HepG2 (cell line): Measurements from ENCODE around the gene COX6A2. TPM values are rescaled to one million over a fixed set of nuclear protein-coding genes. Genes with fewer than 3 reads are reported as not detected.
A peak's percentile ranks its signal among the peaks of the same experiment; 100 is the strongest.

Experiments
- CAMTA2 ChIP-seq: sonication (generic); formaldehyde crosslinking; IDR thresholded peaks from 2 replicates; pipeline ENCODE4 v1.4.0; 2020; ENCODE audit warnings: mild to moderate bottlenecking, missing genetic modification reagents, borderline replicate concordance
- HOXA3 ChIP-seq: sonication (generic); formaldehyde crosslinking; IDR thresholded peaks from 2 replicates; pipeline ENCODE4 v1.5.0; 2020; ENCODE audit warnings: missing genetic modification reagents
- KLF15 ChIP-seq: sonication (generic); formaldehyde crosslinking; IDR thresholded peaks from 2 replicates; pipeline ENCODE4 v1.8.1; 2023; ENCODE audit warnings: borderline replicate concordance, mild to moderate bottlenecking, inconsistent platforms, missing genetic modification reagents, mixed read lengths
- MEF2D ChIP-seq: sonication (generic); formaldehyde crosslinking; IDR thresholded peaks from 2 replicates; pipeline ENCODE4 v1.5.1; 2020; ENCODE audit warnings: mild to moderate bottlenecking, missing genetic modification reagents
- MTA3 ChIP-seq: sonication (generic); formaldehyde crosslinking; IDR thresholded peaks from 2 replicates; pipeline ENCODE4 v1.4.0; 2020; ENCODE audit warnings: missing genetic modification reagents
- SKI ChIP-seq: fragments of 450-650 bp; IDR thresholded peaks from one replicate; pipeline ENCODE4 v1.6.1; 2018; ENCODE audit warnings: mild to moderate bottlenecking; ENCODE audit not compliant: partially characterized antibody
- TMF1 ChIP-seq: sonication (generic); formaldehyde crosslinking; IDR thresholded peaks from 2 replicates; pipeline ENCODE4 v1.8.1; 2022; ENCODE audit warnings: low read depth, missing genetic modification reagents
- ZBTB21 ChIP-seq: sonication (generic); formaldehyde crosslinking; IDR thresholded peaks from 2 replicates; pipeline ENCODE4 v1.4.0; 2020; ENCODE audit warnings: missing genetic modification reagents
- ZNF136 ChIP-seq: sonication (generic); formaldehyde crosslinking; IDR thresholded peaks from 2 replicates; pipeline ENCODE4 v1.8.1; 2022; ENCODE audit warnings: low read depth, mild to moderate bottlenecking, moderate library complexity, missing genetic modification reagents
- ZNF337 ChIP-seq: sonication (generic); formaldehyde crosslinking; IDR thresholded peaks from 2 replicates; pipeline ENCODE4 v1.5.1; 2020; ENCODE audit warnings: missing genetic modification reagents, low read depth, mild to moderate bottlenecking, borderline replicate concordance
- ZNF546 ChIP-seq: sonication (generic); formaldehyde crosslinking; conservative IDR thresholded peaks from 2 replicates; pipeline ENCODE4 v1.8.1; 2023; ENCODE audit warnings: mild to moderate bottlenecking, missing genetic modification reagents
- ZNF558 ChIP-seq: sonication (generic); formaldehyde crosslinking; IDR thresholded peaks from 2 replicates; pipeline ENCODE4 v1.9.0; 2022; ENCODE audit warnings: mild to moderate bottlenecking, missing genetic modification reagents, borderline replicate concordance
- ZNF768 ChIP-seq: sonication (generic); formaldehyde crosslinking; IDR thresholded peaks from 2 replicates; pipeline ENCODE4 v1.4.0; 2020; ENCODE audit warnings: missing genetic modification reagents
- ZNF782 ChIP-seq: sonication (generic); formaldehyde crosslinking; IDR thresholded peaks from 2 replicates; pipeline ENCODE4 v1.4.0; 2020; ENCODE audit warnings: missing genetic modification reagents, mild to moderate bottlenecking, borderline replicate concordance
- polyA plus RNA-seq, 8 experiments: library from polyadenylated mRNA; depleted of rRNA in 3 of 8; stranded (reverse) in 7 of 8; unstranded in 1 of 8; fragments of >200 nt; fragmentation: Illumina TruSeq in 4 of 8; extraction: Trizol in 4 of 8; gene quantifications; 2 replicates each; pipeline versions ENCODE4 v1.2.1 to v1.2.3, GENCODE V29; 2011 to 2016; ENCODE audit warnings: low read depth in 4 of 8, missing spikeins in 1 of 8, mixed read lengths in 1 of 8; ENCODE audit not compliant: insufficient read depth in 1 of 8
- total RNA-seq, 5 experiments: library from RNA; depleted of rRNA; stranded (reverse); fragments of >200 nt; fragmentation: Illumina TruSeq; extraction: Trizol; gene quantifications; 2 replicates each; pipeline ENCODE4 v1.2.3, GENCODE V29; 2016; ENCODE audit warnings: low read depth in 1 of 5
- TF ChIP-seq, protein P1 (sequence below): sonication (generic); formaldehyde crosslinking; IDR thresholded peaks from 2 replicates; pipeline ENCODE4 v1.5.0; 2020; ENCODE audit warnings: mild to moderate bottlenecking, missing genetic modification reagents, borderline replicate concordance
- TF ChIP-seq, protein P2 (sequence below): sonication (generic); formaldehyde crosslinking; IDR thresholded peaks from 2 replicates; pipeline ENCODE4 v1.5.1; 2020; ENCODE audit warnings: missing genetic modification reagents, mild to moderate bottlenecking, borderline replicate concordance
- TF ChIP-seq, protein P3 (sequence below): sonication (generic); formaldehyde crosslinking; IDR thresholded peaks from 2 replicates; pipeline ENCODE4 v1.8.0; 2022; ENCODE audit warnings: mild to moderate bottlenecking, missing genetic modification reagents, borderline replicate concordance
- TF ChIP-seq, protein P4 (sequence below): sonication (generic); formaldehyde crosslinking; IDR thresholded peaks from 2 replicates; pipeline ENCODE4 v1.4.0; 2020; ENCODE audit warnings: mild to moderate bottlenecking, missing genetic modification reagents

COX6A2 gene
- total and polyA plus RNA-seq, 2 of the 13 experiments (the other 11 are each of a cell fraction or from before 2014, with no cell fraction given), result not detected

DNA sequence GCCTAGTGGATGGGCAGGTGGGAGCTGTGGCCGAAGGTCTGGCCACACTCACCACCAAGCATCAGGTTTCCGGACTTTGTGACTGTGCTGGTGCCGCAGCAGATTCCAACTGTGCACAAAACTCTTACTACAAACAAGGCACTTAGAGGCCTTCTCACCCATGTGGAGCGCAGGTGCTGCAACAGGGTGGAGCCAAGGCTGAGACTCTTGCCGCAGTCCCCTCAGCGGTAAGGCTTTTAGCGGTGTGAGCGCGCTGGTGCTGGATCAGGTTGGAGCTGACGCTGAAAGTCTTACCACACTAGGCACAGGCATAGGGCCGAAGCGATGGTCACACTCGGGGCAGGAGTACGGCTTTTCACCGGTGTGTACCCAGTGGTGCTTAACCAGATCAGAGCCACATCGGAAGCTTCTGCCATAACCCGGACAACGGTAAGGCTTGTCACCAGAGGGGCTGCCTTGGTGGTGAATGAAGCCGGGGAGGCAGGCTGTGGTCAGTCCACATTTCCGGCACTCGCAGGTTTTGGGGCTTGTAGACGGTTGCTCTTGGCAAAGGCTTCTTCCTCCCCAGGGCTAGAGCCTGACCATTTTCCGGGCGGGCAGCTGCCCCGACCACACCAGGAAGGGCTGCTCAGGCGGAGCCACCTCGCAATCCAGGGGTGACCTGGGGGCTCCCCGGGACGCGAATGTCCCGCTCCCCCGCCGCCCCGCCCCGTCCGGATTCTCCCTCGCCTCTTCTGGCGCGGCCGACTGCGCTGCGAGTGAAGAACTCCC, 30.1 kb upstream of the COX6A2 start (continued):
- TF ChIP-seq ZNF136 (CRISPR knock-in tag), result peak; percentile 99; the same call in 1 of the 2 replicates
- TF ChIP-seq ZNF782 (CRISPR knock-in tag), result peak; percentile 44; the same call in 1 of the 2 replicates
- TF ChIP-seq, protein P1, sequence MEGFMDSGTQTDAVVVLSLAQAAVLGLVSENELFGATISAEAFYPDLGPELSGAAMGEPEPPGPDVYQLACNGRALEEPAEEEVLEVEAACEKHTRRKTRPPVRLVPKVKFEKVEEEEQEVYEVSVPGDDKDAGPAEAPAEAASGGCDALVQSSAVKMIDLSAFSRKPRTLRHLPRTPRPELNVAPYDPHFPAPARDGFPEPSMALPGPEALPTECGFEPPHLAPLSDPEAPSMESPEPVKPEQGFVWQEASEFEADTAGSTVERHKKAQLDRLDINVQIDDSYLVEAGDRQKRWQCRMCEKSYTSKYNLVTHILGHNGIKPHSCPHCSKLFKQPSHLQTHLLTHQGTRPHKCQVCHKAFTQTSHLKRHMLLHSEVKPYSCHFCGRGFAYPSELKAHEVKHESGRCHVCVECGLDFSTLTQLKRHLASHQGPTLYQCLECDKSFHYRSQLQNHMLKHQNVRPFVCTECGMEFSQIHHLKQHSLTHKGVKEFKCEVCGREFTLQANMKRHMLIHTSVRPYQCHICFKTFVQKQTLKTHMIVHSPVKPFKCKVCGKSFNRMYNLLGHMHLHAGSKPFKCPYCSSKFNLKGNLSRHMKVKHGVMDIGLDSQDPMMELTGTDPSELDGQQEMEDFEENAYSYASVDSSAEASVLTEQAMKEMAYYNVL (CRISPR knock-in tag), result peak; percentile 82
- peak; percentile 72; the same call in 1 of the 2 replicates for TF ChIP-seq CAMTA2 (CRISPR knock-in tag)
- no peak for TF ChIP-seq ZNF558
- no peak for TF ChIP-seq TMF1 (CRISPR knock-in tag)
- TF ChIP-seq MEF2D (CRISPR knock-in tag), result peak; percentile 89
- TF ChIP-seq ZBTB21 (CRISPR knock-in tag), result peak; percentile 65
- TF ChIP-seq, protein P2, sequence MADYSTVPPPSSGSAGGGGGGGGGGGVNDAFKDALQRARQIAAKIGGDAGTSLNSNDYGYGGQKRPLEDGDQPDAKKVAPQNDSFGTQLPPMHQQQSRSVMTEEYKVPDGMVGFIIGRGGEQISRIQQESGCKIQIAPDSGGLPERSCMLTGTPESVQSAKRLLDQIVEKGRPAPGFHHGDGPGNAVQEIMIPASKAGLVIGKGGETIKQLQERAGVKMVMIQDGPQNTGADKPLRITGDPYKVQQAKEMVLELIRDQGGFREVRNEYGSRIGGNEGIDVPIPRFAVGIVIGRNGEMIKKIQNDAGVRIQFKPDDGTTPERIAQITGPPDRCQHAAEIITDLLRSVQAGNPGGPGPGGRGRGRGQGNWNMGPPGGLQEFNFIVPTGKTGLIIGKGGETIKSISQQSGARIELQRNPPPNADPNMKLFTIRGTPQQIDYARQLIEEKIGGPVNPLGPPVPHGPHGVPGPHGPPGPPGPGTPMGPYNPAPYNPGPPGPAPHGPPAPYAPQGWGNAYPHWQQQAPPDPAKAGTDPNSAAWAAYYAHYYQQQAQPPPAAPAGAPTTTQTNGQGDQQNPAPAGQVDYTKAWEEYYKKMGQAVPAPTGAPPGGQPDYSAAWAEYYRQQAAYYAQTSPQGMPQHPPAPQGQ (CRISPR knock-in tag), result 0 out of 2 replicates have a peak, but pooled peaks have one; percentile 76
- TF ChIP-seq SKI, result peak; percentile 76
- TF ChIP-seq ZNF337 (CRISPR knock-in tag), result peak; percentile 59; the same call in 1 of the 2 replicates
- peak; percentile 68 for TF ChIP-seq ZNF768 (CRISPR knock-in tag)
- TF ChIP-seq, protein P3, sequence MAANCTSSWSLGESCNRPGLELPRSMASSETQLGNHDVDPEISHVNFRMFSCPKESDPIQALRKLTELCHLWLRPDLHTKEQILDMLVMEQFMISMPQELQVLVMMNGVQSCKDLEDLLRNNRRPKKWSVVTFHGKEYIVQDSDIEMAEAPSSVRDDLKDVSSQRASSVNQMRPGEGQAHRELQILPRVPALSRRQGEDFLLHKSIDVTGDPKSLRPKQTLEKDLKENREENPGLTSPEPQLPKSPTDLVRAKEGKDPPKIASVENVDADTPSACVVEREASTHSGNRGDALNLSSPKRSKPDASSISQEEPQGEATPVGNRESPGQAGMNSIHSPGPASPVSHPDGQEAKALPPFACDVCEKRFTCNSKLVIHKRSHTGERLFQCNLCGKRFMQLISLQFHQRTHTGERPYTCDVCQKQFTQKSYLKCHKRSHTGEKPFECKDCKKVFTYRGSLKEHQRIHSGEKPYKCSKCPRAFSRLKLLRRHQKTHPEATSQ (CRISPR knock-in tag), result peak; percentile 91; the same call in 1 of the 2 replicates
- TF ChIP-seq HOXA3 (CRISPR knock-in tag), result peak; percentile 90
- no peak for TF ChIP-seq ZNF546 (CRISPR knock-in tag)
- TF ChIP-seq, protein P4, sequence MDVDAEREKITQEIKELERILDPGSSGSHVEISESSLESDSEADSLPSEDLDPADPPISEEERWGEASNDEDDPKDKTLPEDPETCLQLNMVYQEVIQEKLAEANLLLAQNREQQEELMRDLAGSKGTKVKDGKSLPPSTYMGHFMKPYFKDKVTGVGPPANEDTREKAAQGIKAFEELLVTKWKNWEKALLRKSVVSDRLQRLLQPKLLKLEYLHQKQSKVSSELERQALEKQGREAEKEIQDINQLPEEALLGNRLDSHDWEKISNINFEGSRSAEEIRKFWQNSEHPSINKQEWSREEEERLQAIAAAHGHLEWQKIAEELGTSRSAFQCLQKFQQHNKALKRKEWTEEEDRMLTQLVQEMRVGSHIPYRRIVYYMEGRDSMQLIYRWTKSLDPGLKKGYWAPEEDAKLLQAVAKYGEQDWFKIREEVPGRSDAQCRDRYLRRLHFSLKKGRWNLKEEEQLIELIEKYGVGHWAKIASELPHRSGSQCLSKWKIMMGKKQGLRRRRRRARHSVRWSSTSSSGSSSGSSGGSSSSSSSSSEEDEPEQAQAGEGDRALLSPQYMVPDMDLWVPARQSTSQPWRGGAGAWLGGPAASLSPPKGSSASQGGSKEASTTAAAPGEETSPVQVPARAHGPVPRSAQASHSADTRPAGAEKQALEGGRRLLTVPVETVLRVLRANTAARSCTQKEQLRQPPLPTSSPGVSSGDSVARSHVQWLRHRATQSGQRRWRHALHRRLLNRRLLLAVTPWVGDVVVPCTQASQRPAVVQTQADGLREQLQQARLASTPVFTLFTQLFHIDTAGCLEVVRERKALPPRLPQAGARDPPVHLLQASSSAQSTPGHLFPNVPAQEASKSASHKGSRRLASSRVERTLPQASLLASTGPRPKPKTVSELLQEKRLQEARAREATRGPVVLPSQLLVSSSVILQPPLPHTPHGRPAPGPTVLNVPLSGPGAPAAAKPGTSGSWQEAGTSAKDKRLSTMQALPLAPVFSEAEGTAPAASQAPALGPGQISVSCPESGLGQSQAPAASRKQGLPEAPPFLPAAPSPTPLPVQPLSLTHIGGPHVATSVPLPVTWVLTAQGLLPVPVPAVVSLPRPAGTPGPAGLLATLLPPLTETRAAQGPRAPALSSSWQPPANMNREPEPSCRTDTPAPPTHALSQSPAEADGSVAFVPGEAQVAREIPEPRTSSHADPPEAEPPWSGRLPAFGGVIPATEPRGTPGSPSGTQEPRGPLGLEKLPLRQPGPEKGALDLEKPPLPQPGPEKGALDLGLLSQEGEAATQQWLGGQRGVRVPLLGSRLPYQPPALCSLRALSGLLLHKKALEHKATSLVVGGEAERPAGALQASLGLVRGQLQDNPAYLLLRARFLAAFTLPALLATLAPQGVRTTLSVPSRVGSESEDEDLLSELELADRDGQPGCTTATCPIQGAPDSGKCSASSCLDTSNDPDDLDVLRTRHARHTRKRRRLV, result peak; percentile 94
- TF ChIP-seq MTA3 (CRISPR knock-in tag), result no peak
- TF ChIP-seq KLF15 (CRISPR knock-in tag), result no peak; the same call in 1 of the 2 replicates
